ENCODE results near the gene HMGCS2.

GRCh38 chr1:119783354-119784185 lies 14.9 kb upstream of the HMGCS2 start:
- TF ChIP-seq CTCF (IDR thresholded peaks at IDR 0.05) (no peak), POLR2A (IDR thresholded peaks at IDR 0.05) (no peak)

Measured in thyroid gland (tissue), 4 donors.